Activated CD4-positive, alpha-beta T cell treated with anti-CD3 and anti-CD28 coated beads for 24 hours (primary cell): ENCODE measurements around the gene ENTREP3.

ENCODE experiments used
- DNase-seq, 2 donors: peaks; one replicate each; pipeline ENCODE4 v3.0.0-alpha.2; 2020; ENCODE audit warnings: low read depth in 2 of 2

Gene ENTREP3

DNA sequence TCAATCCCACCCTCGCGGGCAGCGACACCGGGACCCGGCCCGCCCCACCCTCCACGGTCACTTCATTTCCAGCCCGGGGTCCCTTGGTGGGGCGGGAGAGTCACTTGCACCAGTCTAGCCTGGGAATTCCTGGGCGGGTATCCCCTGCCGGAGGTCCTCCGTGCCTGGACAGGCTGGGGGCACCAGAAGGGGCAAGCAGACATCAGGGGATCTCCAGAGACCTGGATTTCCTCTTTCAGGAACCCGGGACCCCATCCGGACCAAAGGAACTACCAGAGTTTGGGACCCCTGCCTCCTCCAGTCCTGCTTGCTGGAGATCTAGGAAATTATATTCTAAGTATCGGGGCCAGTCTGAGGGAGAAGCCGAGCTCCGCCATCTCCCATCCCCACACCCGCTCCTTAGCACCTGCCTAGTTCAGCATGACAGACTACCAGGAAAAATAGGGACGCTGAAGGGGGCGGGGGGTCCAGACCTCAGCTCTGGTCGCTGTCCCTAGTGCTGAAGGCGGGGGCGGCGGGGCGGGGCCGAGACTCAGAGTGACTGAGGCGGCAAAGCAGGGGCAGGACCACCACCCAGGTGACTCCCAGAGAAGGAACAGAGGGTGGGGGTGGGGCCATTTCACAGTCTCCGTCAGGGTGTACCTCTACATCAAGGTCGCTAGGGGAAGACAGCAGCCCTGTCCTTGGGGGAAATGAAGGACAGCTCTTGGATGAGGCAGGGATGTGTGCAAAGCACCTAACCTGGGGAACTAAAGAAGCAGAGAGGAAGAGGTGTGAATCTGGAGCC lies 22.8 kb upstream of the ENTREP3 start:
- DNase-seq, result peak; percentile 61 to 74

DNA sequence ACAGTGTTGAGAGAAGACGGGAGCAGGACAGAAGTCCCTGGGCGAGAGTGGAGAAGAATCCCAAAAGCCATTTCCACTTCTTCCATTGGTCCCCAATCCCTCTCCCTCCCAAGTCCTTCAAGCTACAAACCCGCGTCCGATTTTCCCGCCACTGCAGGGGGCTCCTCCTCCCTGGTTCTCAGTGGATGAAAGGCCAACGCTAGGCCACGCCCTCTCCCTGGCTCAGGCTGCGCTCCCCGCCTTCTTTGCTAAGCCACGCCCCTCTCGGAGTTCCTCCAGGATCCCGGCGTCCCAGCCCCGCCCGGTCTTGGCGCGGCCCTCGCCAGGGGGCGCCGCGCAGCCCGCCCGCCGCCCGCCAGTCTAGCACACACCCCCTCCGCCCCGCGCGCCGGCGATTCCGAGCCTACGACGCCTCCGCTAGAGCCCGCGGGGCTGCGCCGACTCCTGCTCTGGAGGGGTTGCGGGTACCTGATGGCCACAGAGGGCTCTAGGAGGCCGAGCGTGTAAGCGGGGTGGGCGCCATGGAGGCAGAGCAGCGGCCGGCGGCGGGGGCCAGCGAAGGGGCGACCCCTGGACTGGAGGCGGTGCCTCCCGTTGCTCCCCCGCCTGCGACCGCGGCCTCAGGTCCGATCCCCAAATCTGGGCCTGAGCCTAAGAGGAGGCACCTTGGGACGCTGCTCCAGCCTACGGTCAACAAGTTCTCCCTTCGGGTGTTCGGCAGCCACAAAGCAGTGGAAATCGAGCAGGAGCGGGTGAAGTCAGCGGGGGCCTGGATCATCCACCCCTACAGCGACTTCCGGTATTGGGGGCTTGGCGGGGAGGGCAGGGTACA lies 22.0 kb upstream of the ENTREP3 start, which contains the start of gene HCN3:
Gene HCN3 (plus strand): TSS at position 394 of the 832 bp plus-strand sequence. CDS start 128 bp downstream, at position 522.
- peak; percentile 96 to 98 for DNase-seq

DNA sequence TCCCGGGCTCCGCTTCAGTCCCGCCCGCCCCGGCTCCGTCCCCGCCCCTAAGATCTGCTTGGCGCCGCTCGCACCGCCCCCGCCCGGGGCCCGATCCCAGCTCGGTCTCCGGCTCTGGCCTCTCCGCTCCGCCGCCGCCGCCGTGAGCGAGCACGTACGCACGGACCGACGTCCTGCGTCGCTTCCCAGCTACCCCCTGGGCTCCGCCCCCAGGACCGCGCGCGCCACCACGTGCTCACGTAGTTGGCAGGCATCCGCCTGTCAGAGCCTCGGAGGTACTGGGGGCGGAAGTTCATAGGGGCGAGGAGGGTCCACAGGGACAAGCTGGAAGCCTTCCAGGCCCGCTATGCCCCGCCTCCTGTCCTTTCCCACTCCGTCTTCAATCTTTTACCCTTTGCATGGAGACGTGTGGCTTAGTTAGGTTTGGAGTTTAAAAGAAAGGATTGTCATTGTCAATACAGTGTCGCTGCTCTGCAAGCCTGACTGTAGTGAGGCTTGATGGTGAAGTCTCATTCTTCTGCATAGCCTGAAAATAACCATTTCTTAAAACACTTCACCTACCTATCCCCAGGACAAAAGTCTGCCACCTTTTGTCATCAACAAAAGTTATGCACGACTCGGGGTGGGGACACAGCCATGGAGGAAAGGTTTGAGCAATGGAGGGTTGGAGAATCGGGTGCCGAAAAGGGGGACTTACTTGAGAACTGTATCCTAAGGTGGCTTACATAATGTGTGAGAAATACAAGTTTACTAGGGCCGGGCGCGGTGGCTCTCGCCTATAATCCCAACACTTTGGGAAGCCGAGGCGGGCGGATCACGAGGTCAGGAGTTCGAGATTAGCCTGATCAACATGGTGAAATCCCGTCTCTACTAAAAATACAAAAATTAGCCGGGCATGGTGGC lies 18.3 kb upstream of the ENTREP3 start, which contains the start of gene CLK2:
Gene CLK2 (minus strand): TSS at position 162 of the 903 bp plus-strand sequence. CDS start 2,527 bp downstream, outside the sequence.
- peak; percentile 95 to 97 for DNase-seq

DNA sequence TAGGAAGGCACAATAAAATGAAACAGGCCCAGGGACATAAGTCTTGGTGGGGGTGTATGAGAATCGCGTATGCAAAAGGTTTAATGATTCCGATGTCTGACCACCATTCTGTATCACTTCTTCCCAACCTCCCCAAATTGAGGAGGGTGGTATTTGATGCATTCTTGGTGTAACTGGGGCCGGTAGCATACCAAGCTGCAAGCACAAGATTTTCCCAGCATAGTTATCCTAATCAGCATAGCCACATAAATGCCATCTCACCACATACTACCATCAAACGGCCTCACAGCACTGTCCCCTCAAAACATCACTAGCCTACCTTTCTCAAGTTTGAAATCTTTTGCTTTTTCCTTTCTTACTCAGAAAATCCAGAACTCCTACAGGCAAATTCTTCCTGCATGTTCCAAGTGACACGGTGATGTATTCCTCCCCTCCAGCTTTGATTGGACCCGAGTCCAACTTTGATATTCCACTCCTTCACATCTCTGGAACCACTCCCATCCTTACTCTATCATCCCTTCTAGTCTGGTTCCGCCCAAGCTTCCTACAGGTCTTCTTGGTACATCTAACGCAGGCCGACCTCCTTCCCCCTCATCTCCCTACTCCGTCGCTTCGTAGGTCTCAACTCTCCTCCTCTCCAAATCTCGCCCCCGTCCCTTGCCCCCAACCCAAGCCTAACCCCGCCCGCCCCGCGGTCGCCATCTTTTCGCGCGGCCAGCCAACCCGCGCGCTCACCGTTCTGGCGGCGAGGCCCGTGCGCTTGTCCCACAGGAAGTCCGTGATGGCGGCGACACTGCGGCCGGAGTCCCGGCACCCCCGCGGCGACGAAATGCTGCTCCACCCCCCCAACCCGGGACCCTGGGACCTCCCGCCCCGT lies 17.4 kb upstream of the ENTREP3 start:
- no peak for DNase-seq

DNA sequence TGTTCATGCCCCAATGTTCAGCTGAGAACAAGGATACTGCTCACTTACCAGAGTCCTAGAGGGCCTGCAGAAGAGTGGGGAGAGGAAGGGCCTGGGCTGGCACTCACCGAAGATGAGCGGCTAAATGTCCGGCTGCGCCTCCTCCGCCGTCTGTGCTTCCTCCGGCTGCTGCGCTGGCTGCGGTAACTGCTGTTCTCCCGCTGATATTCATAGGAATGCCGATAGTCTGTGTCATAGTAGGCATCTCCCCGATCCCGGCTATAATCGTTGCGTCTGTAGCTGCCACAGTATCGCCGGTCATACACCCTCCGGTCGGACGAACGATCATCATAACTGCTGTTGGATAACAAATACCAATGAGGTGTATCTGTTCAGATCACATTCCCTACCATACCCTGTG lies 14.1 kb upstream of the ENTREP3 start:
- no peak for DNase-seq

DNA sequence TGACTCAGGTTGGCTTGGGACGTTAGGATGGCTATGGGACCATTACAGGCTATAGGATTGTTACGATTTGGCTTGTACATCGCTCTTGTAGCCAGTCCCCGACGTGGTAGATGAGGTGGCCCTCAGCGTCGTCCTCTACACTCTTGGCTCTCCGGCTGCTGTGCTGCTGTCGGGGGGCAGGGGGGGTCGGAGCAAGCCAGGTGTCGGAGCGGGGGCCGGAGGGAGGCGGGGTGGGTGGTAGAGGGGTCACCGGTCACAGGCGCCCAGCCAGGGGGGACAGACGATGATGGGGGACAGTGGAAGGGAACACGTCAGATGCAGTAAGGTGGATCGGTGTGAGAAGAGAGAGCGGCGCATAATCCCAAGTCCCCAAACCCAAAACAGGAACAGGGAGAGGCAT lies 13.3 kb upstream of the ENTREP3 start:
- DNase-seq, result no peak

DNA sequence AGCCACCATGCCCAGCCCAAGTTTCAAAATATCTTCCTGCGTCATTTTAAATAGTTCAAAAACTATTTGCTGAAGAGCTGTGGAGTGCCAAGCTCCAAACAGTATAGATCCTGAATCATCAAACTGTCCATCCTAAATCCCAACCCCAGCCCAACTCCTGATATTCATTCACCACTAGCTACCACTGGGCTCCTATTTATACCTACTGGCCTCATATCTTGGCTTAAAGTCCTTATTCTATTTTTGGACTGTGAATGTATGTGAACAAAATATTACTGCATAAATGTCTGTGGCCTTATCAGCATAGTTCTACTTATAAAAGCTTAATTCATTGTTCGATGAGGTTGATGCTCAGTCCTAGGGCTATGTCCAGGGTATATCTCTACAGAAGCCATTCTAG lies 12.1 kb upstream of the ENTREP3 start:
- DNase-seq, result no peak

DNA sequence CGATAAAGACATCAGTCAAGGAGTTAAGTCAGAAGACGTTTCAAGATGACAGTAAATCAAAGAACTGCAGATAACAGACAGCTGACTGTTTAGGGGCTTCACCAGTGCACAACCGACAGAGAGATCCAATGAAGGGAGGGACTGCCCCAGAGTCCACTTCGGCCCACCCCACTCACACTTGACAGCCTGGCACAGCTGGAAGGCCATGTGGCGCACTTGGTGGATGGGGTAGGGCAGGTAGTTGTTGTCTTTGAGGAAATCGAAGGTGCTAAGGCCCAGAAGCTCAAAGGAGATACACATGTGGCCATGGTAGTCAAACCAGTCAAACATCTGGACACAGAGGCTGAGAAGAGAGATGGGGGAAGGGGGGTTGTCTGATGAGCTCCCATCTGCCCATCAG lies 11.3 kb upstream of the ENTREP3 start:
- no peak for DNase-seq

DNA sequence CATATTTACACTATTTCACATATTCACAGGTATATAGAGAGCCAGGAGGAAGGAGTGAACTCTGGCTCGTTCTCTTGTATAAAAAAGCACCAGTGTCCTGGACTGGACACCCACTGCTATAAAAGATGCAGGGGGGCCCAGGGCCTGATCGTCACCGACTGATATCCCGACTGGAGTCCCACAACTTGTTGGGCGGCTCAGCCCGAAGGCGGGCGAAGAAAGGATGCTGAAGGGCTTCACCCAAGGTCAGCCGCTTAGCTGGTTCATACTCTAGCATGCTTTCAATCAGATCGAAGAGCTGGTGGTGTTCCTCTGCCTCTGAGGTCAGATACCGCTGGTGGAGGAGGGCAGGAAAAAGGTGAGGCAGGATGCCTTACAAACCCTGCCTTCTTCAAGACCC lies 7.8 kb upstream of the ENTREP3 start:
- DNase-seq, result no peak

DNA sequence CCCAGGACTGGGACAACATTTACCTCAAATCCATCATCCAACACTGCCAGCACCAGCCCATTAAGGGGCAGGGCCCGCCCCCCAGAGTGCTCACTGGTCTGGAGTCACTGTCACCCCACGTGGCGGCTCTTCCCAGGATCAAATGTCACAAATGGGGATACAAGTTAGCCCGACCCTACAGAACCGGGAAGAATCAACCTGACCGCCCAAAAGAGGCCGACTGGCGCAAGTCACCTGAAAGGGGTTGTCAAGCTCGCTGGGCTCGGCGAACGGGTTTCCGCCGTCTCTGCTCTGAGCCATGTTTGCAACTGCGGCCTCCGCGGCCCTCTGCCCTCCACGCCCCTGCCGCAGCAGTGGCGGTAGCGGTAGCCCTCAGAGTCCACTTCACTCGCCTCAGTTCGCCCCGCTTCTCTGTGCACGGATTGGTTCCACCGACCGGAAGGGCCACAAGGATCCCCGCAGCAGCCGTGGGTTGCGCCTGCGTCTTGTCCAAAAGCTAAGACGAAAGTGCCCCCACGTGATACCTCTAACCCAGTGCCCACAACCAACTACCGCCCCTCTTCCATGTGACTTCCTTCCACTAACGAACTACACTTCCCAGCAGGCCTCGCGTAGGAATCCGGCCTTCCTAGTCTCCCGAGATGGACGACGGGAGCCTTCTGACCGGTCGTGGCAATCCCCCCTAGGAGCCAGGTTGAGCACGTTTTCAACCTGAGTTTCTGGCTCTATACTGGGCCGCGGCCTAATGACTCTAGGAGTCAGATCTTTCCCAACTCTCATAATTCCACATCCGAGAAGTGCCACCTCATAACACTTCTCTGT lies 6.8 kb upstream of the ENTREP3 start, which contains the start of gene SCAMP3:
Gene SCAMP3 (minus strand): TSS at position 509 of the 822 bp plus-strand sequence. CDS start 209 bp downstream, at position 300.
- DNase-seq, result peak; percentile 81 to 84

DNA sequence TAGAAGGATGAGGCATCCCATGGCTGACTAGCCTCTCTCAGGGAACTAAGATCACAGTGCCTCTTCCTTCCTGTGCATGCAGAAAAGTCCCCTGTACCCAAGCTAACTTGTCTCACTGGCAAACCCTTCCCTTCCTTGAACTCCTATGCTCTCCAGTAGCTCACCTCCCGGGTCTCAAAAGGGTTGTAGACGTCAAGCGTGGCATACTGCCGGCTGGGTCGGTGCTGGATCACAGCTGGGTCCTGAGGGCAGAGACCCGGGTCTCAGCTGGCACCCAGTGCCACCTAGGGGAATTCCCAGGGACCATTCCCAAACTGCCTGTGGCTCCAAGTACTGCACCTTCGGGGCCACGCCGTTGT lies 6.2 kb upstream of the ENTREP3 start:
- no peak for DNase-seq

DNA sequence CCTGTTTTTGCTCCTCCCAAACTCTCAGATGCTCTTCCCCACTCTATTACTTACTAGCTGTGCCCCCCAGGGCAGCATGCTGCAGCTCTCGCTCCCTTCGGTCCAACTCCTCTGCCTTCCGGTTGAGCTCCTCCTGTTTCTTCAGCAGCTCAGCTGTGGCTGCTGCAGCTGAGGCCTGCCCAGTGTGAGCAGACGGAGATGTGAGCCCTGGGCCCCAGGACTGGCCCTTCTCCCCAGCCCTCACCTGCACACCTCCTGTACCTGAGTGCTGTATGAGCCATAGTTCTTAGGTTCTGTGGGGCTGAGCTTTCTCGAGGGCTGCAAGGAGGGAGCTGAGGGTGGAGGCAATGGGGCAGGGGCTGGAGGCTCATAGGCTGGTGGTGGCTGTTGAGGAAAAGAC lies 5.0 kb upstream of the ENTREP3 start:
- DNase-seq, result no peak

DNA sequence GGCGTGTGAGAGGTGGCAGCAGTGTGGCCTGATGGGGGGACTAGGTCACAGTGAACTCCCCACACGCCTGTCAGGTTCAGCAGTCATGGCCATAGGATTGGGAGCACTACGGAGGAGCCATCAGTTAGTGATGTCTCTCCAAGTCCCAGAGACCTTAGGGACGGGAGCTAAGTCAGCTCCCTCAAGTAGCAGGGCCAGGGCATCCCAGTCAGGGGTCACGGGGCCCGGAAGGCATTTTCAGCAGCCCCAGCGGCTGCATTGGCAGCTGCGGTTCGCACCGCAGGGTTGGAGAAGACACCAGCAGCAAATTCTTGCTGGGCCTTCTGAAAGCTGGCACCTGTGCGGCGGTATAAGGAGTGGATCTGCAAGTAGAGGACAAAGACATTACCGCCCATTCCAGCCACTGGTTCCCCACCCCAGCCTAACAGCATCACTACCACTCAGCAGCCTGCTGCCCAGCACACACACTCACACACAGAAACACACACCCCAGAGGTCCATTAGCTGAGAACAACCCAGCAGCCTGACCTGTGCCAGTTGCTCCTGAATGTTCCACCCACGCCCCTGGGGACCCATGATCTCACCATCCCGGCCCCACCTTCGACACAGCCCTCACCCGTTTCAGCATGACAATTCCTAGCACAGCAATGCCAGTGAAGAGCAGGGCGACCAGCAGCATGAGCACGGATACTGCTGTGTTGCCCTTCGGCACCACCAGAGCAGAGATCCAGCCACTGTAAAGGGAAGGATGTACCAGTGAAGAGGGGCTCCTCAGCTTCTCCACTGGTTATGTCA lies 972 bp upstream of the ENTREP3 start:
- no peak for DNase-seq

DNA sequence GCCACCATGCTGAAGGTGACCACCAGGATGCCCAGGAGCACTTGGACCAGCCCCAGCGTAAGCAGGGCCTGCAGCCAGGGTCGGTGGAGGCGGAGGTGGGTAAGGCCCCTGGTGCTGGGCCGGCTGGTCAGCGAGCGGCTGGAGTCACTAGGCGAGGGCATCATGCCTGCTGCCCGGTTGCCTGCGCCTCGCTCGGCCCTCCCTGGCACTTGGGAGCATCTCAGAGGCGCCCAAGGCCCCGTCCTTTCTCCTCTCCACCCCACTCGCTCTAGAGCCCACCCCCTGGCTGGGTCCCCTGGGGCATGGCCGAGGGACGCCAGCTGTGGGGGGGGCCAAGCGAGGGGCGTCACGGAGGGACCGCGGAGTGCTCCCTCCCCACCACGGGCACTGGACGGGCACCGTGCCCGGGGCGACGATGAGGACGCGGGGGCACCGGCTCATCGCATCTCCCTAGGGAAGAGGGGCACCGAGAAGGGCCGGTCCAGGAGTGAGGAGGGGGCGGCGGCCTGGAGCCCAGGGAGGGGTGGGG lies 505 bp downstream of the ENTREP3 start:
- DNase-seq, result no peak

DNA sequence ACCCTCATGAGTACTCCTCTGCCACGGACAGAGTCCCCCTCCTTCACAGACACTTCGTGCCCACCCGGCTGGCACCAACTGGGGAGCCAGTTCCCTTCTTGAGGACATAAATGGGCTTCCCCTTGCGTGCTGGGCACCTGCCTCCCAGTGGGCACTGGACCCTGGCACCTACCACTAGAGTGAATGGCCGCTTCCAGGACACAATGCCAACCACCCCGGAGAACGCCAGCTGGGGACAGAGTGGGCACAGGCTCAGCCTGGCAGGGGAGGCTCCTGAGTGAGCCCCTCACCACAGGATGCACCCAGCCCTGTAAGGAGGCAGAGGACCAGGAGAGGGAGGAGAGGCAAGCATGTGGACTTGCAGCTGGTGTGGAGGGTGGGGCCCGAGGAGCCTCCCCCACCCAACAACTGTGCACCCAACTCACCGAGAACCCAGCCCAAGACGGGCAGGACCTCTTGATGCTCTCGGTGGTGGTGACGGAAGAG lies 1.0 kb downstream of the ENTREP3 start:
- DNase-seq, result no peak

DNA sequence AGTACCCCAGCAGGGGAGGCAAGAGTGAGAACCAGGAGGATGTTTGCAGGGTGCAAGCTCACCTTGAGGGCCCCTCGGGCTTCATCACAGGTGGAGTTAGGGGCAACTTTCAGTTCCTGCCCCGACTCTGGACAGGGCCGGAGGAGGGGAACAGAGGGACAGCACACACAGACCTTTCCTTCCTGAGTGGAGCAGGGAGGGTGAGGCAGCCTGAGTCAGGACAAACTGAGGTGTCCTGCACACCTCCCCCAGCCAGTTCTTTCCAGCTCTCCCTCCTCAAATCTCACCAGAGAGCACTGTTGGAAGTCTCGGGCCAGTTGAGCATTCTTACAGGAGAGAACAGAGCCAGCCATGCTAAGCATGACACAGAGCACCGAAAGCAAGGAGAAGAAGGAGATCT lies 1.5 kb downstream of the ENTREP3 start:
- no peak for DNase-seq

DNA sequence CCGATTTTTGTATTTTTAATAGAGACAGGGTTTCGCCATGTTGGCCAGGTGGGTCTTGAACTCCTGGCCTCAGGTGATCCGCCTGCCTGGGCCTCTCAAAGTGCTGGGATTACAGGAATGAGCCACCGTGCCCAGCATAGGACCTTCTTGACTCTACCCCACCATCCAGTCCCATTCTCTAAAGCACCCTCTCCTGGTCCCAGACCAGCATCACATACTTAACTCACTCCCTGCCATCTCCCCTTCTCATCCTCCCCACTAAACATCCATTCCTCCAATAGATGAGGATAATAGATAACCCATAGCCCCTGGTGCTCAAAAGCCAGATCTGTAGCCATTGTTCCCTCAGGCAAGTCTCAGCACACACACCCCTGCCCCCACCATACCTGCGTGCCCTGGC lies 2.1 kb downstream of the ENTREP3 start:
- DNase-seq, result no peak

DNA sequence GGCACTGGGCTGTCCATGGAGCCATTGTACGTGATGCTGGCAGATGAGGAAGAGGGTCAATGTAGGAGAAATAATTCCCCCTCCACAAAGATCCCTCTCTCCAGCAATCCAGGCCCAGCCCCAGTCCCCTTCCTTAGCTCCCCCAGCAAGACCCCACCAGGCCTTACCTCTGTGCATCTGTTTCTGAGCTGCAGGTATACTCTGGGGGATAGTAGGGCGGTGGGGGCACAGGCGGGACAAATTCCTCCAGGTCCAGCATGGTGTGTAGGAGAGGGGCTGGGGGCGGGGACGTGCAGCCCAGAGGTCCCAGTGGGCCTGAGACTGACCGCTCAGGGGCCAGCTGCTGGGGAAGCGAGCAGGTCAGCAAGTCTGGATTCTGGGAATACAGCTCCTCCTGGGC lies 3.7 kb downstream of the ENTREP3 start:
- no peak for DNase-seq
